ENCODE results near the gene WIPI1.

DNA sequence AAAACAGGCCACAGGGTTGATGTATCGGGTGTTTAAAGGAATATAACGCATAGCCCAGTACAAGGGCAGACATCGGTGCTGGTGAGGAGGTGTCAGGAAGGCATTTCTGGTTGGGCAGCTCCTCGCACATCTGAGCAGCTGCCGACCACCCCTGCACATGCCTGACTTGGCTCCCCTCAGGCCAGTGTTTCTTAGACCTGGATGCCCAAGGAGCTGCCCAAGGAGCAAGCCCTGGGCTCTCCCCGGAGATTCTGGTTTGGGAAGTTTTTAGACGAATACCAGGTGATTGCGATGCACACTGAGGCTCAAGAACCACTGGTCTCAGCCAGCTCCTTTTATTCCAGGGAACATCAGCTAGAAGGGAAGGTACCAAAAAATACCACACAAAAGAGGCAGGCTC is 11.6 kb downstream of the WIPI1 start:
- TF ChIP-seq, protein P1, sequence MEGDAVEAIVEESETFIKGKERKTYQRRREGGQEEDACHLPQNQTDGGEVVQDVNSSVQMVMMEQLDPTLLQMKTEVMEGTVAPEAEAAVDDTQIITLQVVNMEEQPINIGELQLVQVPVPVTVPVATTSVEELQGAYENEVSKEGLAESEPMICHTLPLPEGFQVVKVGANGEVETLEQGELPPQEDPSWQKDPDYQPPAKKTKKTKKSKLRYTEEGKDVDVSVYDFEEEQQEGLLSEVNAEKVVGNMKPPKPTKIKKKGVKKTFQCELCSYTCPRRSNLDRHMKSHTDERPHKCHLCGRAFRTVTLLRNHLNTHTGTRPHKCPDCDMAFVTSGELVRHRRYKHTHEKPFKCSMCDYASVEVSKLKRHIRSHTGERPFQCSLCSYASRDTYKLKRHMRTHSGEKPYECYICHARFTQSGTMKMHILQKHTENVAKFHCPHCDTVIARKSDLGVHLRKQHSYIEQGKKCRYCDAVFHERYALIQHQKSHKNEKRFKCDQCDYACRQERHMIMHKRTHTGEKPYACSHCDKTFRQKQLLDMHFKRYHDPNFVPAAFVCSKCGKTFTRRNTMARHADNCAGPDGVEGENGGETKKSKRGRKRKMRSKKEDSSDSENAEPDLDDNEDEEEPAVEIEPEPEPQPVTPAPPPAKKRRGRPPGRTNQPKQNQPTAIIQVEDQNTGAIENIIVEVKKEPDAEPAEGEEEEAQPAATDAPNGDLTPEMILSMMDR (IDR thresholded peaks at IDR 0.05), result no peak
- no peak for TF ChIP-seq EZH2 (IDR thresholded peaks at IDR 0.05)
